ENCODE results near the gene WRAP73.

GRCh38 chr1:3657096-3657475 is 7.2 kb upstream of the WRAP73 start:
- no peak for TF ChIP-seq TAF15 (IDR thresholded peaks at IDR 0.05; ENCODE audit: low read depth, low read length)
- no peak for TF ChIP-seq MXI1 (IDR thresholded peaks at IDR 0.05; ENCODE audit: low read depth, low read length)
- TF ChIP-seq KAT7 (CRISPR knock-in tag; IDR thresholded peaks at IDR 0.05; ENCODE audit: borderline replicate concordance), result no peak
- no peak for TF ChIP-seq ZNF445 (CRISPR knock-in tag; IDR thresholded peaks at IDR 0.05; ENCODE audit: low read depth)
- TF ChIP-seq ZBTB7A (IDR thresholded peaks at IDR 0.05; ENCODE audit: borderline replicate concordance, control insufficient read depth, low read depth, low read length), result no peak
- no peak for TF ChIP-seq ZHX1 (conservative IDR thresholded peaks at IDR 0.05; ENCODE audit: low read length)
- TF ChIP-seq NFIC (IDR thresholded peaks at IDR 0.05), result no peak
